GM12878 (cell line): ENCODE data around the gene ADSS2. TPM values are rescaled to one million over a fixed set of nuclear protein-coding genes. Genes with fewer than 3 reads are reported as not detected.

Source experiments
- ATAC-seq: fragments of 200-7000 bp; cut with Tn5 transposase; 3 replicates; pipeline ENCODE4 v1.9.1; 2020; ENCODE audit warnings: mild to moderate bottlenecking, moderate library complexity
- BruUV-seq: library from RNA; stranded (reverse); fragments of 400-500 nt; replicated peaks from 2 replicates; lab custom pipeline; 2021; lab: Mats Ljungman, UMichigan
- CTCF ChIA-PET: fragments of 300-600 bp; sonication (Branson Sonifier 250); formaldehyde crosslinking; extraction: SDS; loops from one replicate; lab custom pipeline; 2021; ENCODE audit warnings: inconsistent platforms; lab: Yijun Ruan, JAX
- POLR2A ChIA-PET: fragments of 350-600 bp; formaldehyde crosslinking; extraction: SDS; loops from one replicate; lab custom pipeline; 2021; ENCODE audit warnings: inconsistent platforms; lab: Charles Lee
- RAD21 ChIA-PET: fragments of 300-600 bp; sonication (Branson Sonifier 250); formaldehyde crosslinking; loops from one replicate; lab custom pipeline; 2023; ENCODE audit warnings: antibody characterized with exemption; ENCODE audit not compliant: unreplicated experiment; lab: Charles Lee
- SMC1A ChIA-PET: fragments of 300-600 bp; sonication (Branson Sonifier 250); formaldehyde crosslinking; loops from one replicate; lab custom pipeline; 2023; ENCODE audit not compliant: unreplicated experiment, uncharacterized antibody; lab: Charles Lee
- DNase-seq: peaks from one replicate; pipeline ENCODE4 v3.0.0-alpha.2; 2011; ENCODE audit warnings: low read depth, low spot score
- FAIRE-seq: peaks from 3 replicates; lab custom pipeline; 2011; peaks lifted over from hg19 to GRCh38; lab: Jason Lieb, UNC
- H2AFZ ChIP-seq: 2 replicates; pipeline ENCODE4 v1.6.0; 2011; ENCODE audit warnings: low read depth, low read length, control low read depth; ENCODE audit not compliant: control insufficient read depth
- H3K27ac ChIP-seq: 2 replicates; pipeline ENCODE4 v1.5.1; 2011; ENCODE audit warnings: control low read depth; ENCODE audit not compliant: control insufficient read depth, insufficient read depth
- H3K27me3 ChIP-seq, 2 experiments: replicated peaks in 1 of 2; 2 replicates each; pipeline versions ENCODE4 v1.6.0 to v1.6.1; 2011; ENCODE audit warnings: low read length in 1 of 2; ENCODE audit not compliant: control insufficient read depth in 2 of 2, insufficient read depth in 2 of 2
- H3K36me3 ChIP-seq, 2 experiments: 2 replicates each; pipeline ENCODE4 v1.5.1; 2011; ENCODE audit warnings: low read length in 1 of 2; ENCODE audit not compliant: control insufficient read depth in 2 of 2, insufficient read depth in 2 of 2
- H3K4me1 ChIP-seq: 2 replicates; pipeline ENCODE4 v1.6.1; 2011; ENCODE audit warnings: mild to moderate bottlenecking, low read length, moderate library complexity, mixed read lengths; ENCODE audit not compliant: control insufficient read depth, insufficient read depth
- H3K4me2 ChIP-seq: 2 replicates; pipeline ENCODE4 v1.6.0; 2011; ENCODE audit warnings: control low read depth; ENCODE audit not compliant: control insufficient read depth, insufficient read depth
- H3K4me3 ChIP-seq: fragments of 200-600 bp; sonication (generic); 2 replicates; pipeline ENCODE4 v1.5.1; 2016
- H3K79me2 ChIP-seq: 2 replicates; pipeline ENCODE4 v1.6.0; 2011; ENCODE audit warnings: low read length; ENCODE audit not compliant: control insufficient read depth, insufficient read depth
- H3K9ac ChIP-seq: 2 replicates; pipeline ENCODE4 v1.8.0; 2011; ENCODE audit warnings: low read length, control low read depth, mixed read lengths; ENCODE audit not compliant: control insufficient read depth, insufficient read depth
- H3K9me3 ChIP-seq: replicated peaks from 3 replicates; pipeline ENCODE4 v1.5.1; 2011; ENCODE audit warnings: mild to moderate bottlenecking, low read length; ENCODE audit not compliant: control insufficient read depth, insufficient read depth
- H4K20me1 ChIP-seq: 2 replicates; pipeline ENCODE4 v1.6.0; 2011; ENCODE audit not compliant: control insufficient read depth, insufficient read depth
- CEBPB ChIP-seq, 2 experiments: fragments of 150-350 bp in 1 of 2; IDR thresholded peaks; 2 replicates each; pipeline ENCODE4 v1.6.1; 2012 to 2014; ENCODE audit warnings: low read depth in 2 of 2, low read length in 2 of 2, borderline replicate concordance in 1 of 2, inconsistent platforms in 1 of 2
- EZH2 ChIP-seq: IDR thresholded peaks from 2 replicates; pipeline ENCODE4 v1.6.1; 2012; ENCODE audit warnings: low read depth, mild to moderate bottlenecking, control low read depth, inconsistent platforms, low read length, borderline replicate concordance; ENCODE audit not compliant: control insufficient read depth
- MTA2 ChIP-seq: fragments of 450-650 bp; IDR thresholded peaks from 2 replicates; pipeline ENCODE4 v1.6.1; 2016; ENCODE audit warnings: low read depth, mild to moderate bottlenecking, moderate library complexity
- NRF1 ChIP-seq: conservative IDR thresholded peaks from 2 replicates; pipeline ENCODE4 v1.6.1; 2011; ENCODE audit warnings: mild to moderate bottlenecking, low read depth, low read length, improper control_type of control experiment
- PAX5 ChIP-seq: IDR thresholded peaks from 2 replicates; pipeline ENCODE4 v1.6.1; 2011; ENCODE audit warnings: low read depth, low read length, borderline replicate concordance
- RCOR1 ChIP-seq: conservative IDR thresholded peaks from 2 replicates; pipeline ENCODE4 v1.6.1; 2012; ENCODE audit warnings: low read depth, low read length, improper control_type of control experiment
- WRNIP1 ChIP-seq: IDR thresholded peaks from 2 replicates; pipeline ENCODE4 v1.6.1; 2011; ENCODE audit warnings: low read depth, low read length, improper control_type of control experiment, borderline replicate concordance
- WGBS: methylation state at CpG from one replicate; pipeline ENCODE4 v1.1.6; 2016; ENCODE audit warnings: low lambda C conversion rate; ENCODE audit not compliant: insufficient replicate concordance, insufficient coverage; ENCODE audit errors: missing lambda C conversion rate; 5-methylcytosine and 5-hydroxymethylcytosine counted together
- in situ Hi-C: fragments of 300-500 bp; cut with MboI; formaldehyde crosslinking; loops from 9 replicates; pipeline ENCODE4 v1.14.3; 2018; ENCODE audit warnings: mixed read lengths
- intact Hi-C: fragments of 100-400 bp; cut with micrococcal nuclease; formaldehyde crosslinking; loops from one replicate; pipeline ENCODE4 v1.14.2; 2022; ENCODE audit not compliant: unreplicated experiment
- polyA plus RNA-seq, 11 experiments: library from polyadenylated mRNA; depleted of rRNA in 4 of 11; unstranded in 6 of 11; stranded (reverse) in 5 of 11; fragments of >200 nt; fragmentation: Nextera tagmentation in 4 of 11; fragmentation: Illumina TruSeq in 1 of 11; extraction: Ambion mirVana in 4 of 11; extraction: Trizol in 1 of 11; gene quantifications; 1 replicate in 1 of 11; 2 replicates in 10 of 11; pipeline versions ENCODE4 v1.2.1 to v1.2.3, GENCODE V29; 2011 to 2016; ENCODE audit warnings: inconsistent platforms in 2 of 11, missing spikeins in 2 of 11, low read depth in 1 of 11
- total RNA-seq, 4 experiments: library from RNA; depleted of rRNA in 3 of 4; stranded (reverse); fragments of >200 nt in 3 of 4; fragmentation: Illumina TruSeq in 1 of 4; extraction: Trizol in 1 of 4; gene quantifications; 2 replicates each; pipeline versions ENCODE4 v1.2.1 to v1.2.3, GENCODE V29; 2013 to 2021
- TF ChIP-seq, protein P1 (sequence below): fragments of 450-650 bp; IDR thresholded peaks from 2 replicates; pipeline ENCODE4 v1.6.1; 2017; ENCODE audit warnings: mild to moderate bottlenecking, moderate library complexity

Gene ADSS2
- total and polyA plus RNA-seq, 10 of the 15 experiments (the other 5 are each of a cell fraction or from before 2014, with no cell fraction given), result 8.1 to 49.3 (median 40.6) TPM

DNA sequence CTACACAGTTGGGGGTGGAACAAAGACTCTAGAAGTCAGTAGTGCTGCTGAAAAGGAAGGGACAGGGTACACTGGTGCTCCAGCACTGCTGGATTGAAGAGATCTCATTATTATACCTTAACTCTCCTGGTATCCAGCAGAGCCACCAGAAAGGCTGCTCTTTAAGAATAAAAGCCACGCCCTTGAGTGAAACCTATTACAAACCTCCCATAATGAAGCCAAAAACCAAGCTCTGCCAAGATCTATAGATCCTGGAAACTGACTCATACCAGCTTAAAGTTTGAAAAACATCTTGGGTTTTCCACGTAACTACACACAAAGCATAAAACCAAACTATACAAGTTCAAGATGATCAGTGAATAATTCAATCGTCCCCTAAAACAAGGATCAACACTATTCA, 38.0 kb downstream of the ADSS2 start:
- BruUV-seq, result no TSS peak
- ChIA-PET SMC1A (interaction anchor here (1.1 to 1.5 kb wide), 5 partner anchors 13 to 33 kb away, joined by 3 to 6 read pairs (median 5); no protein-coding TSS in a partner anchor), CTCF (interaction anchor here (1.0 to 1.2 kb wide), 3 partner anchors 12 to 39 kb away, joined by 3 to 4 read pairs (median 3); no protein-coding TSS in a partner anchor), POLR2A (no interaction called here), RAD21 (no interaction called here)
- Histone ChIP-seq H3K4me3 (no peak overlapping the region), H3K36me3 (peaks cover 9 to 25% of the 10 kb centered on the region in 2 experiments), H3K27me3 (no peaks in the 10 kb centered on the region), H3K4me2 (no peak overlapping the region), H3K79me2 (no peaks in the 10 kb centered on the region), H3K27ac (no peak overlapping the region), H2AFZ (no peak overlapping the region), H3K9me3 (no peaks in the 10 kb centered on the region), H4K20me1 (no peaks in the 10 kb centered on the region), H3K9ac (no peak overlapping the region), H3K4me1 (peaks cover 11% of the 10 kb centered on the region; the same call in 1 of the 2 replicates)
- TF ChIP-seq, protein P1, sequence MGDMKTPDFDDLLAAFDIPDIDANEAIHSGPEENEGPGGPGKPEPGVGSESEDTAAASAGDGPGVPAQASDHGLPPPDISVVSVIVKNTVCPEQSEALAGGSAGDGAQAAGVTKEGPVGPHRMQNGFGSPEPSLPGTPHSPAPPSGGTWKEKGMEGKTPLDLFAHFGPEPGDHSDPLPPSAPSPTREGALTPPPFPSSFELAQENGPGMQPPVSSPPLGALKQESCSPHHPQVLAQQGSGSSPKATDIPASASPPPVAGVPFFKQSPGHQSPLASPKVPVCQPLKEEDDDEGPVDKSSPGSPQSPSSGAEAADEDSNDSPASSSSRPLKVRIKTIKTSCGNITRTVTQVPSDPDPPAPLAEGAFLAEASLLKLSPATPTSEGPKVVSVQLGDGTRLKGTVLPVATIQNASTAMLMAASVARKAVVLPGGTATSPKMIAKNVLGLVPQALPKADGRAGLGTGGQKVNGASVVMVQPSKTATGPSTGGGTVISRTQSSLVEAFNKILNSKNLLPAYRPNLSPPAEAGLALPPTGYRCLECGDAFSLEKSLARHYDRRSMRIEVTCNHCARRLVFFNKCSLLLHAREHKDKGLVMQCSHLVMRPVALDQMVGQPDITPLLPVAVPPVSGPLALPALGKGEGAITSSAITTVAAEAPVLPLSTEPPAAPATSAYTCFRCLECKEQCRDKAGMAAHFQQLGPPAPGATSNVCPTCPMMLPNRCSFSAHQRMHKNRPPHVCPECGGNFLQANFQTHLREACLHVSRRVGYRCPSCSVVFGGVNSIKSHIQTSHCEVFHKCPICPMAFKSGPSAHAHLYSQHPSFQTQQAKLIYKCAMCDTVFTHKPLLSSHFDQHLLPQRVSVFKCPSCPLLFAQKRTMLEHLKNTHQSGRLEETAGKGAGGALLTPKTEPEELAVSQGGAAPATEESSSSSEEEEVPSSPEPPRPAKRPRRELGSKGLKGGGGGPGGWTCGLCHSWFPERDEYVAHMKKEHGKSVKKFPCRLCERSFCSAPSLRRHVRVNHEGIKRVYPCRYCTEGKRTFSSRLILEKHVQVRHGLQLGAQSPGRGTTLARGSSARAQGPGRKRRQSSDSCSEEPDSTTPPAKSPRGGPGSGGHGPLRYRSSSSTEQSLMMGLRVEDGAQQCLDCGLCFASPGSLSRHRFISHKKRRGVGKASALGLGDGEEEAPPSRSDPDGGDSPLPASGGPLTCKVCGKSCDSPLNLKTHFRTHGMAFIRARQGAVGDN, result no peak
- no peak for TF ChIP-seq RCOR1
- TF ChIP-seq NRF1, result no peak
- TF ChIP-seq EZH2, result no peak
- no peak for TF ChIP-seq PAX5
- no peak for TF ChIP-seq WRNIP1
- no peak for TF ChIP-seq CEBPB (IDR thresholded peaks at IDR 0.05; ENCODE audit: borderline replicate concordance in 1 of 2, low read depth in 2 of 2, low read length in 2 of 2)
- no peak for TF ChIP-seq MTA2
- DNase-seq (no peak), ATAC-seq (no peak), FAIRE-seq (no peak)
- intact Hi-C loops (no loop called here), in situ Hi-C loops (no loop called here)
- WGBS, result 96% methylated on average over 3 of the region's 3 CpGs
